GM13977 (cell line): Measurements from ENCODE around the gene OXCT1.
A peak's percentile ranks its signal among the peaks of the same experiment; 100 is the strongest.

Experiments used
- DNase-seq: peaks from one replicate; pipeline ENCODE4 v3.0.0; 2012; ENCODE audit warnings: low spot score
- in situ Hi-C: fragments of 300-500 bp; cut with MboI; formaldehyde crosslinking; loops from one replicate; pipeline ENCODE4 v1.12.0; 2022; ENCODE audit warnings: low sequenced_read_pairs, low pct_unique_long_range_greater_than_20kb, mixed read lengths, inconsistent platforms; ENCODE audit not compliant: unreplicated experiment
- TF ChIP-seq, protein P1 (sequence below): IDR thresholded peaks from 2 replicates; pipeline ENCODE4 v1.5.1; 2012; ENCODE audit warnings: mild to moderate bottlenecking, control low read depth; ENCODE audit not compliant: insufficient read depth; ENCODE audit errors: extremely low read depth, missing control alignments

The OXCT1 gene

GRCh38 chr5:41707853-41708603 is 162.2 kb downstream of the OXCT1 start:
- peak; percentile 25 for DNase-seq
- TF ChIP-seq, protein P1, sequence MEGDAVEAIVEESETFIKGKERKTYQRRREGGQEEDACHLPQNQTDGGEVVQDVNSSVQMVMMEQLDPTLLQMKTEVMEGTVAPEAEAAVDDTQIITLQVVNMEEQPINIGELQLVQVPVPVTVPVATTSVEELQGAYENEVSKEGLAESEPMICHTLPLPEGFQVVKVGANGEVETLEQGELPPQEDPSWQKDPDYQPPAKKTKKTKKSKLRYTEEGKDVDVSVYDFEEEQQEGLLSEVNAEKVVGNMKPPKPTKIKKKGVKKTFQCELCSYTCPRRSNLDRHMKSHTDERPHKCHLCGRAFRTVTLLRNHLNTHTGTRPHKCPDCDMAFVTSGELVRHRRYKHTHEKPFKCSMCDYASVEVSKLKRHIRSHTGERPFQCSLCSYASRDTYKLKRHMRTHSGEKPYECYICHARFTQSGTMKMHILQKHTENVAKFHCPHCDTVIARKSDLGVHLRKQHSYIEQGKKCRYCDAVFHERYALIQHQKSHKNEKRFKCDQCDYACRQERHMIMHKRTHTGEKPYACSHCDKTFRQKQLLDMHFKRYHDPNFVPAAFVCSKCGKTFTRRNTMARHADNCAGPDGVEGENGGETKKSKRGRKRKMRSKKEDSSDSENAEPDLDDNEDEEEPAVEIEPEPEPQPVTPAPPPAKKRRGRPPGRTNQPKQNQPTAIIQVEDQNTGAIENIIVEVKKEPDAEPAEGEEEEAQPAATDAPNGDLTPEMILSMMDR, result peak; percentile 63
- in situ Hi-C loops, result loop anchor here (10.0 kb wide), 1 partner anchor 117 kb away; no protein-coding TSS in a partner anchor

DNA sequence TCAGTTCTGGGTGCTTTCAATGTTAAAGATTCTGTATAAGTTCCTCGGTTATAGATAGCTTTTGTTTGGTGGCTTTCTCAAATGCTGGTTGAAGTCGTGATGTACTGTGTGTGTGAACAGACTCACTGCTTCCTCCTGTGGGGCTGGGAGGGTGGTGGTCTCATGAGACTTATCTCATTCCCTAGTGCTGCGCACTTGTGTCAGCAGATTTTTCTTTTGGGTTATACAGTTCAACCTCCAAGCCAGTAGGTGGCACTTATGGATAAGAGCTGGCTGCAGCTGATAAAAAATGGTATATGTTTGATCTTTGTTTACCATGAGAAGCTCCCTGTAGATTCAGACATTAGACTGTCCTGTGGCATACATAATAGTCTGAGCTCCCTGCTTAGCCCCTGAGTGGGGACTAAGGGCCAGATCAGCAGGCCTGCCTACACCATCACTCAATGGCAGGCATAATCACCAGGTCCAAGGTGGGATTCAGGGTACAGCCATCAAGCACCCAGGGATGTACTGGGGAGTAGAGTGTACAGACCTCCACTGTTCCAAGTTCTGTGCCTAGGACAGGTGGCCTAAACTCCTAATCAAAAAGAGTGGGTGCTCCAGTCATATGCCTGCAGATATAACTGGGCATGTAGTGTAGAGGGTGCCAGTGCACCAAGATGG is 174.2 kb downstream of the OXCT1 start:
- in situ Hi-C loops, result loop anchor here (25.0 kb wide), 1 partner anchor 366 kb away; no protein-coding TSS in a partner anchor
- TF ChIP-seq, protein P1, result peak; percentile 53
- DNase-seq, result peak; percentile 7

DNA sequence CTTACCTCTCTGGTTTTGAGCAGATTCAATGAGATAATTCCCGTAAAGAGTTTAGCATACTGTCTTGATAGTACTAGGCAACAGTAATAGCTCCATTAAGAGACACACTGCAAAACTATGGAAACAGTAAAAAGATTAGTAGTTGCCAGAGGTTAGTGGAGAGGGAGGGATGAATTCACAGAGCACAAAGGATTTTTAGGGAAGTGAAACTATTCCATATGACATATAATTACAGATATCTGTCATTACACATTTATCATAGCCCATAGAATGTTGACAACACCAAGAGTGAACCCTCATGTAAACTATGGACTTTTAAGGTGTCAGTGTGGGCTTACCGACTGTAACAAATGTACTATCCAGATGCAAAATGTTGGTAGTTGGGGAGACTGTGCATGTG is 183.5 kb downstream of the OXCT1 start:
- DNase-seq, result no peak
- in situ Hi-C loops, result loop anchor here (25.0 kb wide), 1 partner anchor 376 kb away; no protein-coding TSS in a partner anchor
- TF ChIP-seq, protein P1, result no peak

- in situ Hi-C loops, result loop anchor here (25.0 kb wide), 1 partner anchor 376 kb away; no protein-coding TSS in a partner anchor
- TF ChIP-seq, protein P1, result no peak
- no peak for DNase-seq
Observed at GRCh38 chr5:41686191-41686590, 184.0 kb downstream of the OXCT1 start.

GRCh38 chr5:41683181-41683580 is 187.0 kb downstream of the OXCT1 start:
- in situ Hi-C loops, result loop anchor here (25.0 kb wide), 1 partner anchor 379 kb away; no protein-coding TSS in a partner anchor

GRCh38 chr5:41682641-41683040 is 187.6 kb downstream of the OXCT1 start:
- TF ChIP-seq, protein P1, result no peak
- in situ Hi-C loops, result loop anchor here (25.0 kb wide), 1 partner anchor 380 kb away; no protein-coding TSS in a partner anchor
- no peak for DNase-seq

More at GRCh38 chr5:41683181-41683580, 187.0 kb downstream of the OXCT1 start:
- no peak for DNase-seq
- TF ChIP-seq, protein P1, result no peak
